MM.1S (cell line): Measurements from ENCODE around the gene INPP4B.

Source experiments
- EZH2phosphoT487 ChIP-seq: fragments of 300-600 bp; sonication (generic); IDR thresholded peaks from 2 replicates; pipeline ENCODE4 v1.6.1; 2018; ENCODE audit warnings: antibody characterized with exemption, low read length
- TF ChIP-seq, protein P1 (sequence below): fragments of 300-600 bp; sonication (generic); IDR thresholded peaks from 2 replicates; pipeline ENCODE4 v1.5.1; 2016; ENCODE audit warnings: antibody characterized with exemption, low read length, mixed read lengths

DNA sequence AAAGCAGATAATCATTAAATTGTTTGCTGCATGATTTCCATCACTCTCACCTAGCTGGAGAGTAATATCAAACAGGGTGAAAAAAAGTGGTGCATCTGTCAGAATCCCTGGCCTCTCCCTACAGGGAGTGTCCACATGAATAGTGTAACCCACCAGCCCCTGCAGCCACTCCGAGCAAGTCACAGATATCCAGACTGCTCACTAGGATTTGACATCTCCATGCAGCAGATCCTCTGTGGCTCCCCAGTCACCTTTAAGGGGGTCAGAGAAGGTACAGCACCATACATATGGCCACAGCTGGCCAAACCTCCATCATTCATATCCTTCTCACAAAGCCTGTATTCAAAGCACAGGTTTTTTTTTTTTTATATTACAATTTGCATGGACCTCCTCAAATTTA, 536.3 kb downstream of the INPP4B start:
- no peak for TF ChIP-seq EZH2phosphoT487
- TF ChIP-seq, protein P1, sequence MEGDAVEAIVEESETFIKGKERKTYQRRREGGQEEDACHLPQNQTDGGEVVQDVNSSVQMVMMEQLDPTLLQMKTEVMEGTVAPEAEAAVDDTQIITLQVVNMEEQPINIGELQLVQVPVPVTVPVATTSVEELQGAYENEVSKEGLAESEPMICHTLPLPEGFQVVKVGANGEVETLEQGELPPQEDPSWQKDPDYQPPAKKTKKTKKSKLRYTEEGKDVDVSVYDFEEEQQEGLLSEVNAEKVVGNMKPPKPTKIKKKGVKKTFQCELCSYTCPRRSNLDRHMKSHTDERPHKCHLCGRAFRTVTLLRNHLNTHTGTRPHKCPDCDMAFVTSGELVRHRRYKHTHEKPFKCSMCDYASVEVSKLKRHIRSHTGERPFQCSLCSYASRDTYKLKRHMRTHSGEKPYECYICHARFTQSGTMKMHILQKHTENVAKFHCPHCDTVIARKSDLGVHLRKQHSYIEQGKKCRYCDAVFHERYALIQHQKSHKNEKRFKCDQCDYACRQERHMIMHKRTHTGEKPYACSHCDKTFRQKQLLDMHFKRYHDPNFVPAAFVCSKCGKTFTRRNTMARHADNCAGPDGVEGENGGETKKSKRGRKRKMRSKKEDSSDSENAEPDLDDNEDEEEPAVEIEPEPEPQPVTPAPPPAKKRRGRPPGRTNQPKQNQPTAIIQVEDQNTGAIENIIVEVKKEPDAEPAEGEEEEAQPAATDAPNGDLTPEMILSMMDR: no peak
